IPS-18c (cell line): ENCODE data around the gene ASB4.
"Not testable (repeated sequence)": the region's sequence is repeated elsewhere in the genome, so short reads cannot be mapped to it uniquely, and the experiment has no call there.

Experiments
- H3K4me3 ChIP-seq: 2 replicates; pipeline ENCODE4 v1.7.0; 2013; ENCODE audit warnings: low read depth, mild to moderate bottlenecking, low read length, moderate library complexity; ENCODE audit not compliant: insufficient read depth
- H3K9me3 ChIP-seq: one replicate; pipeline ENCODE4 v1.6.1; 2013; ENCODE audit warnings: mild to moderate bottlenecking, low read length, moderate library complexity; ENCODE audit not compliant: control insufficient read depth, insufficient read depth

Gene ASB4

GRCh38 chr7:95540366-95540765 is 54.6 kb downstream of the ASB4 start:
- H3K9me3 ChIP-seq = no peaks in the 10 kb centered on the region
- H3K4me3 ChIP-seq = no peak overlapping the region

DNA sequence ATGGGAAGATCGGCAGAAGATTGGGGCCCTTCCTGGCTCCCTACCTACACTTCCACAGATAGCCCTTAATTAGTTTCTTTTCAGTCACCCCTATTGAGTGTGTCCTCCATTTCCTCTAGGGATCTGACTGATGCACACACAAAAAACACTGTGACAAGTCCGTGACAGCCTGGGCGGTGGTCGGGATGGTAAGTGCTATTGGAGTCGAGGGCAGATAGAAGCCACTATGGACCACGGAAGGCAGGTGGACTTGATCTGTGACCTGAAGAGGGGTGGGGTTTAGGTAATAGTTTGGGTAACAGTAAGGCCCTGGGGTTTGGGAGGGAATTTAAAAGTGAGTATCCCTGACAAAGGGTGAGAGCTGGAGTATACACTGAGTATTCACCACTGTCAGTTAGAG is 57.6 kb downstream of the ASB4 start:
- H3K4me3 ChIP-seq = no peak overlapping the region
- H3K9me3 ChIP-seq = no peaks in the 10 kb centered on the region

- Histone ChIP-seq H3K4me3 (no peak overlapping the region), H3K9me3 (no peaks in the 10 kb centered on the region)
Observed at GRCh38 chr7:95544171-95544570, 58.4 kb downstream of the ASB4 start.

- Histone ChIP-seq H3K9me3 (no peaks in the 10 kb centered on the region), H3K4me3 (no peak overlapping the region)
Observed at GRCh38 chr7:95545007-95545615, 59.4 kb downstream of the ASB4 start.

GRCh38 chr7:95545673-95546072 is 59.9 kb downstream of the ASB4 start:
- no peaks in the 10 kb centered on the region for H3K9me3 ChIP-seq
- no peak overlapping the region for H3K4me3 ChIP-seq

DNA sequence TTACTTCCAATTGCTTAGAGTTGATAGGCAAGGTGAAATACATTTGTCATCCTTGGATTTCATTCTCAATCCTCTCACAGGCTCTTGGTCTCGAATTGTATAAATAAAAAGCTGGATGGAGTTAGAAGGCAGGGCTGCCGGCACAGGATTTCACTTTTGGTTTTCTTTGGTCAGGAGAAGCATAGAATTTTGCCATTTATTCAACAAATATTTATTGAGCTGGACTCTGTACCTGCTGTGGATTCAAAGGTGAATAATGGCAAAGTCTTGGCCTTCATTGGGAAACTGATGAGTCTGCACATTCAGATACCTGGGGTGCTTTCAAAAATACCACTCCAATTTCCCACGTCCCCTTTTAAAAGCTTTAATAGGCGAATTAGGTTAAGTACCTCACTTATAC is 60.9 kb downstream of the ASB4 start:
- Histone ChIP-seq H3K4me3 (no peak overlapping the region), H3K9me3 (no peaks in the 10 kb centered on the region)

- H3K9me3 ChIP-seq = no peaks in the 10 kb centered on the region
- no peak overlapping the region for H3K4me3 ChIP-seq
Observed at GRCh38 chr7:95547361-95548348, 61.9 kb downstream of the ASB4 start.

DNA sequence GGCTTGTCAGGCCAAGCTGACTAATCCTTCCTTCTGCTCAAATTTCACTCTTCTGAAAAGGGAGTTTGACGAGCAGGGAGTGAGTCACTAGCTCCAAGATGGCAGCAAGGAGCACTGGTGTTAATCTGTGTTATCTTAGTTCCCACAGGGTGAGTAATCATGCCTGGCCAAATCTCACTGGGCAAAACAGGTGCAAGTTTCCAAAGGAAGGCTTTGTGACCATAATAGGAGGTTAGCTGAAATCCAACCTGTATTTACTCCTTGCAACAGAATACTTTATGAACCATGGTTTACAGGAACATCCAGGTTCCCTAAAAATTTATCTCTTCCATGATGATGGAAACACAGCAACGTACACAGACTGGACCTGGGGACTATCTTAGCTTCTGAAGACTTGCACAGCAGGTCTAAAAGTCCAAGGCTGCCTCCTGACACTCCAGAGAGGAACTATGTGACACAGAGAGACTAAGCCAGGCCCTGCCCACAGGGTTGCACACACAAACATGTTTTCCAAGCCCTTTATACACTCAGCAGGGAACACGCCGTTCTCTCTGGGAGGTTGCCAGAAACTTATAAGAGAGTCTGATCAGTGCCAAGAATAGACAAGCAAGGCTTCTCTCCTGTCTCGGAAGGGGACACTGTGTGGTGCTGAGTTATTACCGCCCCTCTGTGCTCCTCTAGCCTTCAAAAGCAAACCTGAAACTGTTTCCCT is 64.2 kb downstream of the ASB4 start:
- no peak overlapping the region for H3K4me3 ChIP-seq
- no peaks in the 10 kb centered on the region for H3K9me3 ChIP-seq

GRCh38 chr7:95550546-95550945 is 64.8 kb downstream of the ASB4 start:
- no peaks in the 10 kb centered on the region for H3K9me3 ChIP-seq
- no peak overlapping the region for H3K4me3 ChIP-seq

DNA sequence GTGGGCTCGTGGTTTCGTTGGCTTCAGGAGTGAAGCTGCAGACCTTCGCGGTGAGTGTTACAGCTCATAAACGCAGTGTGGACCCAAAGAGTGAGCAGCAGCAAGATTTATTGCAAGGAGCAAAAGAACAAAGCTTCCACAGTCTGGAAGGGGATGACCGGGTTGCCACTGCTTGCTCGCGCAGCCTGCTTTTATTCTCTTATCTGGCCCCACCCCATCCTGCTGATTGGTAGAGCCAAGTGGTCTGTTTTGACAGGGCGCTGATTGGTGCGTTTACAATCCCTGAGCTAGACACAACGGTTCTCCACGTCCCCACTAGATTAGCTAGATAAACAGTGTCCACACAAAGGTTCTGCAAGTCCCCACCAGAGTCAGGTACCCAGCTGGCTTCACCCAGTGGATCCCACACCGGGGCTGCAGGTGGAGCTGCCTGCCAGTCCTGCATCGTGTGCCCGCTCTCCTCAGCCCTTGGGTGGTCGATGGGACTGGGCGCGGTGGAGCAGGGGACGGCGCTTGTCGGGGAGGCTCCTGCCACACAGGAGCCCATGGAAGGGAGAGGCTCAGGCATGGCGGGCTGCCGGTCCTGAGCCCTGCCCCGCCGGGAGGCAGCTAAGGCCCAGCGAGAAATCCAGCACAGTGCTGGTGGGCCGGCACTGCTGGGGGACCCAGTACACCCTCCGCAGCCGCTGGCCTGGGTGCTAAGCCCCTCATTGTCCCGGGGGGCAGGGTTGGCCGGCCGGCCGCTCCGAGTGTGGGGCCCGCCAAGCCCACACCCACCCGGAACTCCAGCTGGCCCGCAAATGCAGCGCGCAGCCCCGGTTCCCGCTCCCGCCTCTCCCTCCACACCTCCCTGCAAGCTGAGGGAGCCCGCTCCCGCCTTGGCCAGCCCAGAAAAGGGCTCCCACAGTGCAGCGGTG is 66.5 kb downstream of the ASB4 start:
- not testable (repeated sequence) for H3K9me3 ChIP-seq, H3K4me3 ChIP-seq

DNA sequence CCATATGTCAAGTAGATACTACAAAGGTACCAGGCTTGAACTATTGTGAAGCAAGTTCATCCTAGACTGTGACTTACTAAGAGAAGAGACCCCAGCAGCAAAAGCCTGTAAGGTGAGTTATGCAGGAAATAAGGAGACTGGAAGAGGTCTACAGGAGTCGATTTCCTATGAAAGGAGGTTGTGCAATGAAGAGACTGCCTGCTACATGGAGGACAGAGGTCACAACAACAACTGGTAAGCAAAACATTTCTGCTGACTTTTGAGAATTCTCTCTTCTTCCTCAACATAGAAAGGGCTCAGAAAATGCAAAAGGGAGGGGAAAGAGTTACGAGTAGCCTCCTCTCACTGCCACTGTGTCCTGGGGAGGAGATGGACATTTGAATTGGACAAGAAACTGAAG is 68.2 kb downstream of the ASB4 start:
- Histone ChIP-seq H3K9me3 (no peaks in the 10 kb centered on the region), H3K4me3 (no peak overlapping the region)

DNA sequence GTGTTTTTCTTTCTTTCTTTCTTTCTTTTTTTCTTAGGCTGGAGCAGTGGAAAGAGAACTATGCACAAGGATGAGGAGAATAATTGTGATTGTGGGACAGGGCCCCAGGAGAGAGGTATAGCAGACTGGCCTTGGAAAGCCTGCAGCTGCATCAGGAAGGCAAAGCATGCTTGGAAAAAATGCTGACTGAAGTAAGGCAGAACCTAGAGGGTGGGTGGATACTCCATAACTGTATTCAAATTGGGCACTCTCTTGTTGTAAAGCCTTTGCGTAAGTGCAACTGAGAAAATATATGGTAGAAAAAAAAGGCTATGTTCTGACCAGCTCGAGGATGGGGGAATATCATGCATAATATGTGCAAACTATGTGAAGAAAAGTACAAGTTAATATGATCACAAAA is 71.0 kb downstream of the ASB4 start:
- no peak overlapping the region for H3K4me3 ChIP-seq
- H3K9me3 ChIP-seq = no peaks in the 10 kb centered on the region

- Histone ChIP-seq H3K9me3 (no peaks in the 10 kb centered on the region), H3K4me3 (no peak overlapping the region)
Observed at GRCh38 chr7:95558864-95559263, 73.1 kb downstream of the ASB4 start.

GRCh38 chr7:95560674-95561073 is 74.9 kb downstream of the ASB4 start:
- no peaks in the 10 kb centered on the region for H3K9me3 ChIP-seq
- no peak overlapping the region for H3K4me3 ChIP-seq

GRCh38 chr7:95569720-95570119 is 84.0 kb downstream of the ASB4 start:
- peaks cover 2% of the 10 kb centered on the region for H3K9me3 ChIP-seq
- no peak overlapping the region for H3K4me3 ChIP-seq

DNA sequence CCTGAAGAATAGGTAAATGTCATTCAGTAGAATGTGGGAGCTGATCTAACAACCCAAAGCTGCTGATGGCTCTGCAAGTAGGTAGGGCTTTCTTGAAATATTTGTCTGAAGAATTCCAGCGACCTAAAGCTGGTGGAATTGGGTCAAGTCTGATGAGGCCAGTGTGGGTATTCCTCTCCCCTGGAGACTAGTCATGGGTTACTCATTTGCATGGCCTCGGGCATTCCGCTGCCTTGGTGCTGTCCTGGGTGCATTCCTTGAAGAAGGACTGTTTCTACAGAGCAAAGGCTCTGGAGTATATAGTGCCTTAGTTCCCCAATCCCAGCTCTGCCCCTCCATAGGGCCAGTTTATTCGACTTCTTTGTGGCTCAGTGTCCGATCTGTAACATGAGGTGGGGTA is 91.4 kb downstream of the ASB4 start:
- Histone ChIP-seq H3K4me3 (no peak overlapping the region), H3K9me3 (no peaks in the 10 kb centered on the region)

- Histone ChIP-seq H3K4me3 (no peak overlapping the region), H3K9me3 (no peaks in the 10 kb centered on the region)
Observed at GRCh38 chr7:95578299-95578855, 92.6 kb downstream of the ASB4 start.
